GM18861 (cell line): ENCODE results near the gene RAMACL.

ENCODE experiments used
- ATAC-seq: cut with Tn5 transposase; IDR thresholded peaks from one replicate; pipeline ENCODE4 v1.9.1; 2021; ENCODE audit not compliant: unreplicated experiment

RAMACL gene

GRCh38 chr6:166580076-166581050 lies 6.1 kb downstream of the RAMACL start:
- no peak for ATAC-seq

- no peak for ATAC-seq
These were observed 7.1 kb downstream of the RAMACL start for GRCh38 chr6:166579237-166579850.

DNA sequence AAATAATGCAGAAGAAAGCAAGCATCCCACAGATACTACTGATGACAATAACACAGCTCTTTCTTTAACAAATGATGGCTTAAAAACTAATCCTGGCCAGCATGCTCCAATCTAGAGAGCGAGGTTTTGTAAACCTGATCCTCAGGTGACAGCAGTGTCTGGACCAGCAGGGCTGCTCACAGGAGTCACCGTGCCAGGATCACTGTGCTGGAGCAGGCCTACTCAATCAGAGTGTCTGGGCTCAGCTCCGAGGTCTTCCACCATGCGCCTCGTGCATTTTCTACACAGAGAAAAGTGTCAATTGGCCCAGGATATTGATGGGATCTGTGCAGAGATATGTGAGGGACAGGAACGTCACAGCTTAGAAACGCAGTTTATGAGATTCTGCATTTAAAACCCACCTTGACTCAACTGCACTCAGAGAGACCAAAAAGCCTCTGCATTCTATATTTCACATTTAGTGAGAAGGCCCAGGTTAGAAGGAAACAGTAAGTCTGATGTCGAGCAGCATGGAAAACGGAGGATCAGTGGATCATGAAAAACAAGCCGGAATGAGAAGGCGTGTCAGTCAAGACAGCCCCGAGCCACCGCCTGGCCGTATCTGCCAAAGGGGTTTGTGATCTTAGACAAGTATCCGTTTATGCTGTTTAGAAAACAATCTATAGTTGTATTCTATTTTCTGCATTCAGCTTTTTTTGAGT lies 7.8 kb downstream of the RAMACL start:
- no peak for ATAC-seq

- no peak for ATAC-seq
These were observed 11.3 kb downstream of the RAMACL start for GRCh38 chr6:166575205-166575604.

GRCh38 chr6:166573511-166574216 lies 12.8 kb downstream of the RAMACL start:
- ATAC-seq, result no peak

DNA sequence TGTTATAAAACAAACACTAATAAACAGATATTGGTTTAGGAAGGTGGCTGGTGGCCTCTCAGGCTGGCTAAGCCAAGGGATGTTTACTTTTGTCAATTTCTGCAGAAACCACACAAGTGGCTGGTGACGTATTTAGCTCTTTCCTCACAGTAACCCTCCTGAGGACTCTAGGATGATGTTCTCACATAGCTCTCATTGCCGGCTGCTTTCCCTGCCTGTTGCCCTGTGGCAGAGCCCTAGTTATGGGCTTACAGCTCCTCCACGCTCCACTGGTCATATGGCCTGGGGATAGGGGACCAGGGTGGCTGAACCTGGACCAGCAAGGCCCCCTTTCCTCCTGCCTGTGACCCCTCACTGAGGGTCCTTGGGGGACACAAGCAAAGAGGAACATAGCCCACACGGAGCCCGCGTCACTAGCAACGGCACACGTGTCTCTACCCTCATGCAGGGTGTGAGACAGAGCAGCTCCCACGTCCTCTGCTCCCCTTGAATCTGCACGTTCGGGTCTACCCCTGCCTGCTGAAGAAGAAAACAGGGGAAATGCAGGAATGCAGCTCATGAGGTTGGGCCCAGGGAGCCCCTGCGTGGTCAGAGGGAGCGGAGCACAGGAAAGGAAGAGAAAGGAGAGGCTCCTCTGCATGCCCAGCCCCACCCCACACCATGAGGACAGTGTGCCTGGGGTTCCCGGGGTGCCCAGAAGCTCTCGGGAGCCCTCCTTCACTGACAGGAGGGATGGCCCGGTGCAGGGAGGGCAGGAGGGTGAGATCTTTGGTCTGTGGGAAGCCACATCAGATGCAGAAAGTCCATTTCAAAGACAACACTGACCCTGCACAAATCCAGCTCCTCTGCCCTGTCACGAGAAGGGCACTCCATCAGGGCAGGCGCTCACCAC lies 13.9 kb downstream of the RAMACL start:
- no peak for ATAC-seq

- ATAC-seq, result no peak
These were observed 15.4 kb downstream of the RAMACL start for GRCh38 chr6:166570929-166571713.

DNA sequence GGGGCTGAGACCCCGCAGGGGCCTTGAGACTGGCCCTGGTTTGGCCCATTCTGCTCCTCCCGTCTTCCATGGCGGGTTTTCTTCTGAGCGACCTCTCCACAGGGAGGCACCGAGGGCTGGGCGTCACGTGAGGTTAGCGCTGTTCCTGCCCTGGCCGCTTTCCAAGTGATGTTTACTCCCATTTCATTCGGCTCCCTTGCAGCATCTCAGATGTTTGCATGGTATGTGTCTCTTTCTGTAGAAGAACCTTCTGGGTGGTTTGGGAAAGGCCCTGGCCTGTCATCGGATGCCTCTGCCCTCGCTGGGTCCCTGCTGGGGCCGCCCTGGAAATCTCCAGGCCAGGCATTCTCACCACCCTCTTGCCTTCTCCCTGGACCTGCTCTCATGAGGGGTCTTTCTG lies 17.3 kb downstream of the RAMACL start:
- no peak for ATAC-seq

GRCh38 chr6:166567813-166568212 lies 18.7 kb downstream of the RAMACL start:
- ATAC-seq, result no peak

- no peak for ATAC-seq
These were observed 19.4 kb downstream of the RAMACL start for GRCh38 chr6:166567107-166567506.

GRCh38 chr6:166566026-166567011 lies 20.2 kb downstream of the RAMACL start:
- no peak for ATAC-seq

DNA sequence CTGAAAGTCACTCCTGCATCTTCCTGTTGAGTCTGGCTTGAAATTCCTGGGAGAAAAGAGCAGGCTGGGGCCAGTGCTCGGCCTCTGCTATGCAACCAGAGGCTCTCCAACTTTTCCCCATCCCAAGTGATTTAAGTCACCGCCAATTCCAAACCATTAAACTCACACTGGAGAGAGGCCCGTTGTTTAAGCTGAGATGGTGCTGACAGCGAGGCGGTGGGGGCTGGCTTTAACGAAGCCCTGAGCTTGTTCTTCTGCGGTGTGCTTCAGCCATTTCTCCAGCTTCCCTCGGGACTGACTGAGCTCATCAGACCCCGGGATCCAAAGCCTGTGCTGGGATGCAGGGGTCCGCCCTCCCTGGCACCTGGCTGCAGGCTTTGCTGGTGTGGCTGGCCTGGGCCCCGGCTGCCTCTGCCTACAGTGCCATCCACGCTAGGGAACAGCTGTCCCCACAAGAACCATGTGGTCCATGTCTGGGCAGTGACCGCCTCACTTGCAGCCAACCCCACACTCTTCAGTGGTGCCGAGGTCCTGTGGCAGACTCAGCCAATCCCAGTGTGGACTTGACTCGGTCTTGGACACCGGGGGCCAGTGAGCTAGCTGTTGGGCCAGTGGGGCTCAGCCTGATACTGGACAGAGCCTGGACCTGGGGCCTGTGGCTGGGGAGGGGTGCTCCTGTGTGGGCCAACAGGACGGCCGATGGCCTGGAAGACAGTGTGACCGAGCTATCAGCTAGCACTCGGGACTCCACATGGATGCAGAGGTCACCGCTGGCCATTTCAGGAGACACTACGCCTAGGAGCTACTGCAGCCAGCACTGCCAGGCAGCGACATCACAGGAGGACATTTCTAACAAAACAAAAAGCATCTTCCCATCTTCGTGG lies 21.2 kb downstream of the RAMACL start:
- no peak for ATAC-seq

DNA sequence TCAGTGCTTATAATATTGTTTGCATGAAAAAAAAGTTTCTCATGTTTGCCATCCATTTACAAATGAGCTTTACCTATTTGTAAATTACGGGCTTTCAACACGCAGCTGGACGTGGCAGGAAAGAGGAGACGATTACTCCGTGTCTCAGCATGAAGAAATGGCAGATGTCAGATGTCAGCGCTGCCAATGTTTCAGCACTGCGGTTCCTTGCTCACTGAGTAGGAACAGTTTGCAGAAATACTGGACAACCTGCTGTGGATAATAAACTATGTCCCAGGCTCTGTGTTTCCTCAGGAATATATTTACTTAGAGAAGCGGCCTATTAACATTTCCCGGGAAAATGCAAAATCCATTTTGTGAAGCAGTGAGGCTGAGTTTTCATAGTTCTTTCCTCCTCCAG lies 22.7 kb downstream of the RAMACL start:
- ATAC-seq, result no peak

DNA sequence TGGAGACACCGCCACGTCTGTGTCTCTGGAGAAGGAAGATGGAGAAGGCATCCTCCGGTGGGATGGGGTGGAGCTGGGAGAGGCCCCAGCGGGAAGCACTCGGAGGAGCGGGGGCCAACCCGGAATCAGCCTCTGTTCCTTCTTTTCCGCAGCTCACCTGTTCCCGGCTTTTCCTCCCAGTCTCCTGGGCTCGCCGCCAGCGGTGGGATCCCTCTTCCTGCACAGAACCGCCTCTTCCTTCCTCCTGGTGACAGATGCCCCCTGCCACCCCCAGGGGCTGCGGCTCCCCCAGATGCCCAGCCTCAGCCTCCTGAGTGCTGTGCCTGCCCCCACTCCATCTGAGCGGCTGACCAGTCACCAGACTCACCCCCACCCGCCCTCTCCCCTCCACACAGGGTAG lies 23.3 kb downstream of the RAMACL start:
- ATAC-seq, result no peak

DNA sequence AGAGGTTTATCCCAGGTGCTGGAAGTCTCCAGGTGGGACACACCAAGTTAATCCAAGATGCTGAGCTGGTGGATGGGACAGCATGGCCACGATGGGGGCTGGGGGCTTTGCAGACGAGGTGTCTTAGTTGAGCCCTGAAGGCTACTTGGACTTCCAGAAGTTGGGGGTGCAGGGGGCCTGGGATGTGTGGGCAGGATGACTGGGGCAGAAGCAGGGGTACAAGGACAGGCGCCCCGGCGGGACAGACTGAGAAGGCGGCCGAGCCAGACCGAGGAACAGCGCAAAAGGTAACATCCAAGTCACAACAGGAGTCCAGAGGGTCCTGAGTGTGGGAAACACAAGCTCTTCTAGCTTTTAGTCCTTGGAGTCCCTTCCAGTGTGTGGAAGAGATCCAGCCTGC lies 23.8 kb downstream of the RAMACL start:
- ATAC-seq, result no peak

DNA sequence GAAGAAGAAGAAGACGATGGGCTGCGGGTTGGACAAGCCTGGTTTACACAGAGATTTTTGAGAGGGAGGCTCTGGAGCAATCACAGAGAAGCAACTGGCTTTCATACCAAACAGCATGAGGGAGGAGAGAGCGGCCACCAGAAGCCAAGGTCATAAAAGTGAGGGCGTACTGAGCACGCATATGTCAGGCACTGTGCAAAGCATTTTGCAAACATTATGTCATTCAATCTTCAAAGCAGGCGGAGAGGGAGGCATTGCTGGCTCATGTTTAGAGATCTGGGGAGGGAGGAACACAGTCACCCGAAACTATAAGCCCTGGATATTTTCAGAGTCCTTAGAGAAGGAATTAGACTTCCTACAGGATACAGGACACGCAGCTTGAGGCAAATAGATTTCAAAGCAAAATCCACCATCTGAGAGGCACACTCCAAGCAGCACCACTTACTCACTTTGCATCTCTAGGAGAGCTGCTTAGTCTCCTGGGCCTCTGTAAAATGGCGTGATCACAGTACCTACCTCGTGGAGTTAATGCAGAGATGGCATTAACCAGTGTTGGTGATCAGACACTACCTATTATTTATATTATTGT lies 24.6 kb downstream of the RAMACL start:
- ATAC-seq, result no peak

GRCh38 chr6:166560222-166560621 lies 26.3 kb downstream of the RAMACL start:
- no peak for ATAC-seq
